Measurements from ENCODE around the gene BNIPL. TPM values are rescaled to one million over a fixed set of nuclear protein-coding genes. Genes with fewer than 3 reads are reported as not detected.

Gene BNIPL
- total RNA-seq, 1 donor from 2014 or later, result 0.47 TPM

GRCh38 chr1:151000408-151000807, 36.0 kb upstream of the BNIPL start:
- DNase-seq, result no peak
- Histone ChIP-seq H3K4me1 (peaks cover 53% of the 10 kb centered on the region), H3K27me3 (ENCODE audit: low read depth) (no peaks in the 10 kb centered on the region), H3K27ac (replicated peaks) (no peak overlapping the region), H3K36me3 (peaks cover 60% of the 10 kb centered on the region), H3K9me3 (replicated peaks) (no peaks in the 10 kb centered on the region), H3K4me3 (no peak overlapping the region)
- intact Hi-C loops (cut with micrococcal nuclease), result loop anchor here (10.0 kb wide), 1 partner anchor 64 kb away; the partner anchor contains the start of gene MLLT11
- no peak for TF ChIP-seq CTCF (IDR thresholded peaks at IDR 0.05; ENCODE audit: borderline replicate concordance)

GRCh38 chr1:151001602-151002001, 34.8 kb upstream of the BNIPL start:
- intact Hi-C loops (cut with micrococcal nuclease), result loop anchor here (10.0 kb wide), 1 partner anchor 63 kb away; the partner anchor contains the start of gene MLLT11
- no peaks in the 10 kb centered on the region for H3K27me3 ChIP-seq (ENCODE audit: low read depth)
- H3K9me3 ChIP-seq (replicated peaks), result no peaks in the 10 kb centered on the region
- peak overlapping the region; percentile 68 for H3K27ac ChIP-seq (replicated peaks)
- DNase-seq, result no peak
- H3K4me1 ChIP-seq, result peaks cover 54% of the 10 kb centered on the region
- H3K4me3 ChIP-seq, result no peak overlapping the region
- no peak for TF ChIP-seq CTCF (IDR thresholded peaks at IDR 0.05; ENCODE audit: borderline replicate concordance)
- peaks cover 60% of the 10 kb centered on the region for H3K36me3 ChIP-seq

- peaks cover 58% of the 10 kb centered on the region for H3K4me1 ChIP-seq
- no peaks in the 10 kb centered on the region for H3K9me3 ChIP-seq (replicated peaks)
- intact Hi-C loops (cut with micrococcal nuclease), result loop anchor here (10.0 kb wide), 1 partner anchor 63 kb away; the partner anchor contains the start of gene MLLT11
- peak overlapping the region; percentile 68 for H3K27ac ChIP-seq (replicated peaks)
- no peak for TF ChIP-seq CTCF (IDR thresholded peaks at IDR 0.05; ENCODE audit: borderline replicate concordance)
- no peaks in the 10 kb centered on the region for H3K27me3 ChIP-seq (ENCODE audit: low read depth)
- DNase-seq, result no peak
- peaks cover 57% of the 10 kb centered on the region for H3K36me3 ChIP-seq
- H3K4me3 ChIP-seq, result no peak overlapping the region
Observed at GRCh38 chr1:151002051-151002450, 34.3 kb upstream of the BNIPL start.

- no peak for TF ChIP-seq CTCF (IDR thresholded peaks at IDR 0.05; ENCODE audit: borderline replicate concordance)
- peak overlapping the region; percentile 68 for H3K27ac ChIP-seq (replicated peaks)
- intact Hi-C loops (cut with micrococcal nuclease), result loop anchor here (10.0 kb wide), 1 partner anchor 62 kb away; the partner anchor contains the start of gene MLLT11
- DNase-seq, result no peak
- no peaks in the 10 kb centered on the region for H3K9me3 ChIP-seq (replicated peaks)
- peaks cover 63% of the 10 kb centered on the region for H3K4me1 ChIP-seq
- H3K27me3 ChIP-seq (ENCODE audit: low read depth), result no peaks in the 10 kb centered on the region
- H3K36me3 ChIP-seq, result peaks cover 51% of the 10 kb centered on the region
- H3K4me3 ChIP-seq, result peak overlapping the region; percentile 79
Observed at GRCh38 chr1:151002611-151003010, 33.8 kb upstream of the BNIPL start.

GRCh38 chr1:151003180-151003579, 33.2 kb upstream of the BNIPL start:
- Histone ChIP-seq H3K4me3 (peak overlapping the region; percentile 79), H3K9me3 (replicated peaks) (no peaks in the 10 kb centered on the region), H3K4me1 (peaks cover 68% of the 10 kb centered on the region), H3K36me3 (peaks cover 46% of the 10 kb centered on the region), H3K27me3 (ENCODE audit: low read depth) (no peaks in the 10 kb centered on the region), H3K27ac (replicated peaks) (peak overlapping the region; percentile 68)
- DNase-seq, result no peak
- intact Hi-C loops (cut with micrococcal nuclease), result loop anchor here (10.0 kb wide), 1 partner anchor 62 kb away; the partner anchor contains the start of gene MLLT11
- TF ChIP-seq CTCF (IDR thresholded peaks at IDR 0.05; ENCODE audit: borderline replicate concordance), result no peak
